ENCODE results near the gene CFAP61. TPM values are rescaled to one million over a fixed set of nuclear protein-coding genes. Genes with fewer than 3 reads are reported as not detected.

CFAP61 gene
- total RNA-seq, 4 donors from 2014 or later: 17.1 to 94.8 (median 41.4) TPM

GRCh38 chr20:20396794-20397193 is 344.5 kb downstream of the CFAP61 start:
- no peak for ATAC-seq
- Histone ChIP-seq H3K4me3 (no peak overlapping the region), H3K9me3 (no peaks in the 10 kb centered on the region), H3K27ac (no peak overlapping the region), H3K4me1 (no peaks in the 10 kb centered on the region), H3K27me3 (no peaks in the 10 kb centered on the region), H3K36me3 (peaks cover 4 to 24% of the 10 kb centered on the region in 2 donors)
- TF ChIP-seq CTCF (IDR thresholded peaks at IDR 0.05 in 4 of 5, conservative IDR thresholded peaks at IDR 0.05 in 1 of 5) (no peak), POLR2A (IDR thresholded peaks at IDR 0.05) (no peak)
- no peak for DNase-seq
- intact Hi-C loops (cut with DNase I; ENCODE audit: low total_unique reads): no loop called here
- in situ Hi-C loops (cut with MboI; ENCODE audit: low sequenced_read_pairs in 4 of 4): no loop called here

- Histone ChIP-seq H3K4me1 (no peaks in the 10 kb centered on the region), H3K4me3 (no peak overlapping the region), H3K36me3 (peaks cover 0 to 18% of the 10 kb centered on the region in 2 donors), H3K27me3 (no peaks in the 10 kb centered on the region), H3K9me3 (no peaks in the 10 kb centered on the region), H3K27ac (no peak overlapping the region)
- ATAC-seq: no peak
- in situ Hi-C loops (cut with MboI; ENCODE audit: low sequenced_read_pairs in 4 of 4): no loop called here
- DNase-seq: no peak
- no peak for TF ChIP-seq CTCF (IDR thresholded peaks at IDR 0.05 in 4 of 5, conservative IDR thresholded peaks at IDR 0.05 in 1 of 5)
- no peak for TF ChIP-seq POLR2A (IDR thresholded peaks at IDR 0.05)
- intact Hi-C loops (cut with DNase I; ENCODE audit: low total_unique reads): no loop called here
These were observed 345.8 kb downstream of the CFAP61 start for GRCh38 chr20:20398123-20398522.

- DNase-seq (no peak), ATAC-seq (no peak)
- in situ Hi-C loops (cut with MboI; ENCODE audit: low sequenced_read_pairs in 4 of 4) (no loop called here), intact Hi-C loops (cut with DNase I; ENCODE audit: low total_unique reads) (no loop called here)
- Histone ChIP-seq H3K27ac (no peak overlapping the region), H3K36me3 (peaks cover 0 to 7% of the 10 kb centered on the region in 2 donors), H3K4me1 (no peaks in the 10 kb centered on the region), H3K27me3 (no peaks in the 10 kb centered on the region), H3K4me3 (no peak overlapping the region), H3K9me3 (no peaks in the 10 kb centered on the region)
- TF ChIP-seq CTCF (IDR thresholded peaks at IDR 0.05 in 4 of 5, conservative IDR thresholded peaks at IDR 0.05 in 1 of 5): no peak
- TF ChIP-seq POLR2A (IDR thresholded peaks at IDR 0.05): no peak
These were observed 347.5 kb downstream of the CFAP61 start for GRCh38 chr20:20399531-20400500.

- DNase-seq (no peak), ATAC-seq (no peak)
- H3K9me3 ChIP-seq: no peaks in the 10 kb centered on the region
- in situ Hi-C loops (cut with MboI; ENCODE audit: low sequenced_read_pairs in 4 of 4): no loop called here
- no peaks in the 10 kb centered on the region for H3K27me3 ChIP-seq
- H3K4me3 ChIP-seq: no peak overlapping the region
- TF ChIP-seq CTCF (IDR thresholded peaks at IDR 0.05 in 4 of 5, conservative IDR thresholded peaks at IDR 0.05 in 1 of 5): no peak
- no peak for TF ChIP-seq POLR2A (IDR thresholded peaks at IDR 0.05)
- peaks cover 0 to 7% of the 10 kb centered on the region in 2 donors for H3K36me3 ChIP-seq
- intact Hi-C loops (cut with DNase I; ENCODE audit: low total_unique reads): no loop called here
- no peaks in the 10 kb centered on the region for H3K4me1 ChIP-seq
- H3K27ac ChIP-seq: no peak overlapping the region
These were observed 349.7 kb downstream of the CFAP61 start for GRCh38 chr20:20401991-20402390.
